ENCODE data around the gene CCDC27.

CCDC27 gene

DNA sequence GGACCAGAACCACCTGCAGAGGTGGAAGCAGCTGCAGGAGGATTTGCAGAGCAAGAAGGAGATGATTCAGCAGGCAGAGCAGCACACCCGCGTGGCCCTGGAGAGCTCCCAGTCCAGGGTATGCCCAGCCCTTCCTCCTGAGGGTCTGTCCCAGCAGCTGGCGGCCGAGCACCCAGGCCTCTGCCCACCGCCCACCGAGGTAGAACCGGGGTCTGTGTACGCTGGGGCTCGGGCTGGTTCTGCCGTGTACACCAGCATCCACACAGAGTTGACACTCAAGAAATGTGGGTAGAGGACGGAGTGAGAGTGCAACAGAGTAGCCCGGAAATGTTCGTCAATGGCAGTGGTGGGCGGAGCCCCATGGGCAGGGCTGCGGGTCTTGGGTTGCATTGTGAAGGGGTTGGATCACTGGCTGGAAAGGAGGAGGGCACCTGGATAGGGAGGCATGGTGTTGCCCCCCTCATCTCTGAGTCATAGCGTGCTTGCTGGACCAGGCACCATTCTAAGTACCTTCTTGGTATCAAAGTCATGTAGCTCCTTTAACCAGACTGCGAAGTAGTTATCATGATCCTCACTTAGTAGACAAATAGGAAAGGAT lies 15.2 kb downstream of the CCDC27 start:
- ATAC-seq (ENCODE audit: low read depth) (no peak), DNase-seq (ENCODE audit: low spot score) (no peak)
- H3K27ac ChIP-seq (ENCODE audit: poor library complexity, severe bottlenecking), result no peak overlapping the region
- H3K4me1 ChIP-seq (ENCODE audit: insufficient read depth, poor library complexity, severe bottlenecking), result no peaks in the 10 kb centered on the region
- TF ChIP-seq, protein P1, sequence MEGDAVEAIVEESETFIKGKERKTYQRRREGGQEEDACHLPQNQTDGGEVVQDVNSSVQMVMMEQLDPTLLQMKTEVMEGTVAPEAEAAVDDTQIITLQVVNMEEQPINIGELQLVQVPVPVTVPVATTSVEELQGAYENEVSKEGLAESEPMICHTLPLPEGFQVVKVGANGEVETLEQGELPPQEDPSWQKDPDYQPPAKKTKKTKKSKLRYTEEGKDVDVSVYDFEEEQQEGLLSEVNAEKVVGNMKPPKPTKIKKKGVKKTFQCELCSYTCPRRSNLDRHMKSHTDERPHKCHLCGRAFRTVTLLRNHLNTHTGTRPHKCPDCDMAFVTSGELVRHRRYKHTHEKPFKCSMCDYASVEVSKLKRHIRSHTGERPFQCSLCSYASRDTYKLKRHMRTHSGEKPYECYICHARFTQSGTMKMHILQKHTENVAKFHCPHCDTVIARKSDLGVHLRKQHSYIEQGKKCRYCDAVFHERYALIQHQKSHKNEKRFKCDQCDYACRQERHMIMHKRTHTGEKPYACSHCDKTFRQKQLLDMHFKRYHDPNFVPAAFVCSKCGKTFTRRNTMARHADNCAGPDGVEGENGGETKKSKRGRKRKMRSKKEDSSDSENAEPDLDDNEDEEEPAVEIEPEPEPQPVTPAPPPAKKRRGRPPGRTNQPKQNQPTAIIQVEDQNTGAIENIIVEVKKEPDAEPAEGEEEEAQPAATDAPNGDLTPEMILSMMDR (IDR thresholded peaks at IDR 0.05; ENCODE audit: poor library complexity, severe bottlenecking), result no peak
- no peaks in the 10 kb centered on the region for H3K9me3 ChIP-seq (ENCODE audit: severe bottlenecking)
- H3K27me3 ChIP-seq (ENCODE audit: insufficient read depth, poor library complexity, severe bottlenecking), result peaks cover 5% of the 10 kb centered on the region
- no peak overlapping the region for H3K4me3 ChIP-seq (ENCODE audit: severe bottlenecking)
- H3K36me3 ChIP-seq (ENCODE audit: low read depth), result no peaks in the 10 kb centered on the region

DNA sequence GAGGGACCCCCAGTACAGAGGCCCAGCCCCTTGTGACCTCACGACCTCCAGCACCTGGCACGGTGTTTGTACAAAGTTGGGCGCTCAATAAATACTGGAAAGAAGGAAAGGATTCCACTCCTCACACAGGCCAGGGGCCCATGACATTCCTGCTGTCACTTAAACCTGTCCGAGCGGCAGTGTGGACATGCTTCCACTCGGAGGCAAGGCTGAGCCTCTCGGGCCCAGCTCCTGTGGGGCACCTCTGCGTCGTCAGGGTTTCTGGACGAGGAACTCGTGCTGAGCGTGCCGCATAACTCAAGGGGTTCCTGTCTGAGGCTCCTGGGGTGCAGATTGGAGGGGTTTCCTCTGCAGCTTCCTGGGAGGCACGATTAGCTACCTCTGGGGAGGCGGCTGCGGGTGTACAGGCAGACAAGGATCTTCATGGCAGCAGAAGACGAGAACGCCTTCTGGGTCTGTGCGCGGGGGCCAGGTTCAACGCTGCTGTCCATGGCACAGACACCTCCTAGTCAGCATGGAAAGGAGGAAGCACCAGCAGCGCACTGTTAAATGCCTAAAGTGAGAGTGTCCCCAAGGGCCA lies 16.7 kb downstream of the CCDC27 start:
- TF ChIP-seq, protein P1 (IDR thresholded peaks at IDR 0.05; ENCODE audit: poor library complexity, severe bottlenecking), result no peak
- no peaks in the 10 kb centered on the region for H3K36me3 ChIP-seq (ENCODE audit: low read depth)

DNA sequence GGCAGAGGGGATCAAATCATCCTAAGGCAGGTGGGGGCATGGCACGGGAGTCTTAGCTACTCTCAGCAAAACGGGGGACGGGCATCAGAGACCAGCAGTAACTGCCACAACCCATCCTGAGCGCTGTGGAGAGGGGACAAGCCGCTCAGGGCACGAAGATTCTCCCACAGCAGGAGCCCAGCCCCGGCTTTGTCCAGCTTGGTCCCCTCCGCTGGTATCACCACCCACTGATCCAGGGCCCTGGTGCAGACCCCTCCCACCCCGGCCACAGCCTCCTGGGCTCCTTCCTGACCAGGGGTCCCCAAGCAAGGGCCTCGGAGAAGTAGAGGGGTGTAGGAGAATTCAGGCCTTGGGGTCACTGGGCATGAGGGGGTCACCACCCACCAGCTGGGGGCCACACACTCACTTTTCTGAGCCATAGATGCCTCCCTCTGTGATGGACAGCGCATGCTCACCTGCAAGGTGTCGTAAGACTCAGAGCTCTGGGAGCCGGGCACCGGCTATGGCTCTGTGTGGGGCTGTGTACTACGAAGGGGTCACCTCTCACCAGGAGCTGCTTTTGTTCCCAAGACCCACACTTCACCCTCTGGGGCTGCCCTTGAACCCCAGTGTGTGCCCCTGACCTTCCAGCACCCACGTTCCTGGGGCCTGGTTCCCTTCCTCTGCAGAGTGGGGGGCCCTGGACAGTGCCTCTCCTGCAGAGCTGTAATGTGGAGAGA lies 18.0 kb downstream of the CCDC27 start:
- DNase-seq (ENCODE audit: low spot score) (no peak), ATAC-seq (ENCODE audit: low read depth) (no peak)
- no peaks in the 10 kb centered on the region for H3K36me3 ChIP-seq (ENCODE audit: low read depth)
- no peaks in the 10 kb centered on the region for H3K4me1 ChIP-seq (ENCODE audit: insufficient read depth, poor library complexity, severe bottlenecking)
- H3K27me3 ChIP-seq (ENCODE audit: insufficient read depth, poor library complexity, severe bottlenecking), result no peaks in the 10 kb centered on the region
- H3K4me3 ChIP-seq (ENCODE audit: severe bottlenecking), result no peak overlapping the region
- H3K27ac ChIP-seq (ENCODE audit: poor library complexity, severe bottlenecking), result no peak overlapping the region
- H3K9me3 ChIP-seq (ENCODE audit: severe bottlenecking), result no peaks in the 10 kb centered on the region
- TF ChIP-seq, protein P1 (IDR thresholded peaks at IDR 0.05; ENCODE audit: poor library complexity, severe bottlenecking), result no peak

More for the DNA sequence above, 16.7 kb downstream of the CCDC27 start:
- H3K27me3 ChIP-seq (ENCODE audit: insufficient read depth, poor library complexity, severe bottlenecking), result peaks cover 4% of the 10 kb centered on the region
- ATAC-seq (ENCODE audit: low read depth) (no peak), DNase-seq (ENCODE audit: low spot score) (no peak)
- H3K4me1 ChIP-seq (ENCODE audit: insufficient read depth, poor library complexity, severe bottlenecking), result no peaks in the 10 kb centered on the region
- no peak overlapping the region for H3K27ac ChIP-seq (ENCODE audit: poor library complexity, severe bottlenecking)
- H3K4me3 ChIP-seq (ENCODE audit: severe bottlenecking), result no peak overlapping the region
- no peaks in the 10 kb centered on the region for H3K9me3 ChIP-seq (ENCODE audit: severe bottlenecking)

DNA sequence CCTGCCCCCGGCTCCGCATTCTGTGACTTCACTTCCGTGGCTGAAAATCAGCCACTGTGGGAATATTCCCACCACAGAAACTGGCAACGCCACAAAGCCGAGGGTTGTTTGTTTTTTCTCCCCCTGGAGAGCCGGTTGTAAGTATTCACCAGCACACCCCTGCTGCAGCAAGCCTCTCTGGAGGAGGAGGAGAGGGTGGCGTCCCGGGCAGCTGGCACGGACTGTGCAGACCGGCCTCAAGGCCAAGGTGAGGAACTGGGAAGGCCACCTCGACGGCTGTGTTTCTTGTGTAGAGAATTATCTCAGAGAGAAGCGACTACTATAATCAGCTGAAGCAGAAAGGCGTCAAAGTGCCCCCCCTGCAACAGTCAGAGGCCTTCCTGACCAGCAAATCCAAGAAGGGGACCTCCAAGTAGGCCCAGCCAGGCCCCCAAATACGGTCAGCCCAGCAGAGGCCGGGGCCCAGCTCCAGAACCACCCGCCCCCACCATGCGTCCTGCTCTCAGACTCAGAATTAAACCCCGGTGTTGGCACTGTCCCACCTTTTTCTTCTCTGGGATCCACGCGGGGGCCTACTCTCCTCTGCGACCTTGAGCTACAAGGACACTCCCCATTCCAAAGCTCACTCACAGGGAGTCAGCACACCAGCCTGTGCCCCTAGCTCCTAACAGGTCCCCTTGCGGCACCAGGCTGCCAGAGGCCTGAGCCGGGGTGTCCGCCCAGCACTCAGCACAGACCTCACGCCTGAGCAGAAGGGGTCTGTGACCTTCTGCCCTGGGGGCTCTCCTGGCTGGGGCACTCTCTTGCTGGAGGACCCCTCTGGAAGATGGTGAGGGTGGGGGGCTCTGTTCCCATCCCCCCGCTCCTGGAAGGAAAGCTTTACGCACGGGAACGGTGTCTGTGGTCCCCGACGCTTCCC lies 19.1 kb downstream of the CCDC27 start:
- TF ChIP-seq, protein P1 (IDR thresholded peaks at IDR 0.05; ENCODE audit: poor library complexity, severe bottlenecking), result no peak
- ATAC-seq (ENCODE audit: low read depth) (no peak), DNase-seq (ENCODE audit: low spot score) (no peak)
- Histone ChIP-seq H3K36me3 (ENCODE audit: low read depth) (no peaks in the 10 kb centered on the region), H3K27me3 (ENCODE audit: insufficient read depth, poor library complexity, severe bottlenecking) (no peaks in the 10 kb centered on the region), H3K4me1 (ENCODE audit: insufficient read depth, poor library complexity, severe bottlenecking) (no peaks in the 10 kb centered on the region), H3K9me3 (ENCODE audit: severe bottlenecking) (no peaks in the 10 kb centered on the region), H3K27ac (ENCODE audit: poor library complexity, severe bottlenecking) (no peak overlapping the region), H3K4me3 (ENCODE audit: severe bottlenecking) (peak overlapping the region; percentile 53)
